ENCODE data around the gene HRH4. TPM values are rescaled to one million over a fixed set of nuclear protein-coding genes. Genes with fewer than 3 reads are reported as not detected.

HRH4 gene
- total and polyA plus RNA-seq, 2 donors, result 0.05 to 0.24 TPM

DNA sequence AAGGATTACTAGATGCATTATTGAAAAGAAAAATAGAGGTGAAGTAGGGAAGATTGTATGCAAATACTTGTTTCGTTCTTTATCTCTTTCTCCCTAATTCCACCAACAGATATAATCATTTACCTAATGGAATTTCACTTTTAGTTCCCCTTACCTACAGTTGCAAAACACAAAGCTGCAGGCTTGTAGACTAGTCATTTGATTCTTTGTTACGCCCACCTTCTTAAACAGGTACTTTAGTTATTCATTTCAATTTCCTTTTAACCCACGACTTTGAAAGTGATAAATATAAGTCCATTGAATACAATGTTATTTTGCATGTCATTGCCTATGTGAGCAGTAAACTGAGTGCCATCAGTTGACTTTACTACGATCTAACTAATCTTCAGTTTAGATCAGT, 3.9 kb upstream of the HRH4 start:
- Histone ChIP-seq H3K36me3 (ENCODE audit: control insufficient read depth in 2 of 2, insufficient read depth in 2 of 2, low read length in 1 of 2) (no peaks in the 10 kb centered on the region), H3K27ac (ENCODE audit: low read depth in 1 of 2, low read length in 1 of 2) (no peak overlapping the region), H3K9me3 (ENCODE audit: control insufficient read depth in 2 of 2, insufficient read depth in 1 of 2, low read length in 1 of 2) (no peaks in the 10 kb centered on the region), H3K4me3 (ENCODE audit: low read length in 2 of 2) (no peak overlapping the region), H3K27me3 (ENCODE audit: control insufficient read depth in 2 of 2, insufficient read depth in 1 of 2, low read length in 1 of 2) (no peaks in the 10 kb centered on the region), H3K4me1 (ENCODE audit: control insufficient read depth in 2 of 2, insufficient read depth in 2 of 2, low read length in 2 of 2) (no peaks in the 10 kb centered on the region)
- DNase-seq (ENCODE audit: low read depth in 6 of 9, low spot score in 9 of 9), result no peak
- 96% methylated on average over 4 of the region's 4 CpGs for WGBS

DNA sequence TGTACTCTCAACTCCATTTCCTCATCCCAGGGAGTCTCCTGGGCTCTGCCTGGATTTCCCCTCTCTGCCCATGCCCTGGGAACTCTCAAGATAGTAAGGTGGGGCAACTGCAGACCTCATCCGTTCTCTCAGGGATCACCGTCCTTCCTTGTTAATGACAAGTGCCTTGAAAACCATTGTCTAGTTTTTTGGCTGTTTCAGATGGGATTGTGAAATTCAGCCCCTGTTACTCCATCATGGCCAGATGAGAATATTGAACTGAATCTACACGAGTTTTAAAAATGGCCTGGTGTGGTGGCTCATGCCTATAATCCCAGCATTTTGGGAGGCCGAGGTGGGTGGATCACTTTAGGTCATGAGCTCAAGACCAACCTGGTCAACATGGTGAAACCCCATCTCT, 665 bp upstream of the HRH4 start:
- no peak for DNase-seq (ENCODE audit: low read depth in 6 of 9, low spot score in 9 of 9)
- H3K27ac ChIP-seq (ENCODE audit: low read depth in 1 of 2, low read length in 1 of 2), result no peak overlapping the region
- H3K4me3 ChIP-seq (ENCODE audit: low read length in 2 of 2), result no peak overlapping the region
- no peaks in the 10 kb centered on the region for H3K4me1 ChIP-seq (ENCODE audit: control insufficient read depth in 2 of 2, insufficient read depth in 2 of 2, low read length in 2 of 2)
- H3K9me3 ChIP-seq (ENCODE audit: control insufficient read depth in 2 of 2, insufficient read depth in 1 of 2, low read length in 1 of 2), result no peaks in the 10 kb centered on the region
- H3K27me3 ChIP-seq (ENCODE audit: control insufficient read depth in 2 of 2, insufficient read depth in 1 of 2, low read length in 1 of 2), result no peaks in the 10 kb centered on the region
- no peaks in the 10 kb centered on the region for H3K36me3 ChIP-seq (ENCODE audit: control insufficient read depth in 2 of 2, insufficient read depth in 2 of 2, low read length in 1 of 2)
- 95% methylated on average over 4 of the region's 4 CpGs for WGBS

DNA sequence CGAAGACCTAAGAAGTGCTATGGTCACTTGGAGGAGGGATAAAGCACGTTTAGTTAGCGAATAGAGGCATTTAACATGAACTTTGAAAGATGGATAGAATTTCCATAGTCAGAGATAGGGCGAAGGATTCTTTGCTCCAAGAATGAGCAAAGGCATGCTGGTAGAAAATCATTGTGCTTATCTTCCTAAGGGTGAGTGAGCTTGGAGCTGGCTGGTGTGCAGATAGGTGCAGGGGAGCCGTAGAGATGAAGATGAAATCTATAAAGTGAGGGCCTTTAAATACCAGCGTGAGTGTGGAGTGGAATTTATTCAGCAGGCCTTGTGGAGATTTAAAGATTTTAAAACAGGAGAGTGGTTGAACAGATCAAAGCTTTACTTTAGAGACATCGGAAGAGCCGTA, 1.6 kb downstream of the HRH4 start:
- Histone ChIP-seq H3K4me1 (ENCODE audit: control insufficient read depth in 2 of 2, insufficient read depth in 2 of 2, low read length in 2 of 2) (no peaks in the 10 kb centered on the region), H3K9me3 (ENCODE audit: control insufficient read depth in 2 of 2, insufficient read depth in 1 of 2, low read length in 1 of 2) (no peaks in the 10 kb centered on the region), H3K36me3 (ENCODE audit: control insufficient read depth in 2 of 2, insufficient read depth in 2 of 2, low read length in 1 of 2) (no peaks in the 10 kb centered on the region), H3K27me3 (ENCODE audit: control insufficient read depth in 2 of 2, insufficient read depth in 1 of 2, low read length in 1 of 2) (no peaks in the 10 kb centered on the region), H3K27ac (ENCODE audit: low read depth in 1 of 2, low read length in 1 of 2) (no peak overlapping the region), H3K4me3 (ENCODE audit: low read length in 2 of 2) (no peak overlapping the region)
- WGBS, result 98% methylated on average over 8 of the region's 8 CpGs
- no peak for DNase-seq (ENCODE audit: low read depth in 6 of 9, low spot score in 9 of 9)

DNA sequence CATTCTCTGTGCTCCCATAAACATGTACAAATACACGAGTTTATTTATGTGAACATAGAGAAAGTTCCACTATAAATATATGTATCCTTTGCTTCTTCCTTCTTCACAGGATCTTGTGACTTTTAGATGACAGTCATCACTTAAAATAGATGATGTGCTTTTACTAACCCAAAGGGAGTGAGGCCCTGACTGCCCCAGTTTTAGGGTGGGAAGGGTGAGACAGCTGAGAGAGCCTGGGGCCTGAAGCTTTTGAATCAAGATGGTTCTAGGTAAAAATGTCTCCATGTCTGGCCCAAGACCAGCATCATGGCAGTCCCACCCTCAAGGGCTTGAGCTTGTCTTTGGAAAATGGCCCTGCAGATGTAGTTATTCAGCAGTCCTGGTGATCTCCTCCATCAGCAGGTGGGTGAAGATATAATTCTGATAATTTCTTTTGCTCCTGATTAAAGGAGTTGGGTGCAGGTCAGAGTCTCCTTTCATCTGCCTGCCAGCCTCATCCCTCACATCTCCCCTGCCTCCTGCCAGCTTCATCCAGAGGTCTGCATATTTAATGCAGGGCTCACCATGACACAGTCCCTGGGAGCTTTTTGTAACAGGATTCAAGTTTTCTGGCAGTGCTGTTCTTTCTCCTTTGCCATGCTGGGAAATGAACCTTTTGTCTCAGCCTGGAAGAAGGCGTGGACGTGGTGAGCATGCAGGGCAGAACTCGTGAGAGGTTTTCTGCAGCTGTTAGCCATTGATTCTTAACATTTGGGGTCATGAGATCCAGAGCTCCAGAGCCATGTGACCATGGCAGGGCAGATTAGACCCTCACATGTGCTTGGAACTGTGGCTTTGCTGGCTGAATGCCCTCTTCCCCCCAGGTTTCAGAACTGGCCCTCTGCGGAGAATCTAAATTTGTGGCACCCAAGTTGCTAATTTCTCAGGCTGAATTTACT, 2.7 kb downstream of the HRH4 start:
- no peaks in the 10 kb centered on the region for H3K4me1 ChIP-seq (ENCODE audit: control insufficient read depth in 2 of 2, insufficient read depth in 2 of 2, low read length in 2 of 2)
- 90% methylated on average over 5 of the region's 5 CpGs for WGBS

DNA sequence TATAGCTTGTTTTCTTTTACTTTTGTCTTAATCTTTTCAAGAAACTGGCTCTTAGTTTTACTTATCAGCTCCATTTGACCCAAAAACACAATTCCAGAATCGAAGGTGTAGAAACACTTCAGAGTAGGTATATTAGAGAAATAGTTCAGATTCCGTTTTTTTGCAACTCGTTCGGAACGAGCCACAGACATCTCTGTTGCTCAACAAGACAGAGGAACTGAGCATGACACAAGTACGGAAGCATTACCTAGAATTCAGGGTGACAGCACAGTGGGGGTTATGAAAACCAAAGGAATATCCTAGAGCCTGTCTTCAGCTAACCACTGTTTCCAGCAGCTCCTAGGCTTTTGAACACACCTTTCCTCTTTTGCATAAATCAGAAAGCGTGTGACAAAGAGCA, 5.0 kb downstream of the HRH4 start:
- no peak overlapping the region for H3K27ac ChIP-seq (ENCODE audit: low read depth in 1 of 2, low read length in 1 of 2)
- H3K4me3 ChIP-seq (ENCODE audit: low read length in 2 of 2), result no peak overlapping the region
- H3K36me3 ChIP-seq (ENCODE audit: control insufficient read depth in 2 of 2, insufficient read depth in 2 of 2, low read length in 1 of 2), result no peaks in the 10 kb centered on the region
- H3K27me3 ChIP-seq (ENCODE audit: control insufficient read depth in 2 of 2, insufficient read depth in 1 of 2, low read length in 1 of 2), result no peaks in the 10 kb centered on the region
- no peak for DNase-seq (ENCODE audit: low read depth in 6 of 9, low spot score in 9 of 9)
- H3K9me3 ChIP-seq (ENCODE audit: control insufficient read depth in 2 of 2, insufficient read depth in 1 of 2, low read length in 1 of 2), result no peaks in the 10 kb centered on the region
- 97% methylated on average over 7 of the region's 7 CpGs for WGBS
- no peaks in the 10 kb centered on the region for H3K4me1 ChIP-seq (ENCODE audit: control insufficient read depth in 2 of 2, insufficient read depth in 2 of 2, low read length in 2 of 2)

More for the DNA sequence above, 2.7 kb downstream of the HRH4 start:
- Histone ChIP-seq H3K9me3 (ENCODE audit: control insufficient read depth in 2 of 2, insufficient read depth in 1 of 2, low read length in 1 of 2) (no peaks in the 10 kb centered on the region), H3K4me3 (ENCODE audit: low read length in 2 of 2) (no peak overlapping the region), H3K27ac (ENCODE audit: low read depth in 1 of 2, low read length in 1 of 2) (no peak overlapping the region), H3K27me3 (ENCODE audit: control insufficient read depth in 2 of 2, insufficient read depth in 1 of 2, low read length in 1 of 2) (no peaks in the 10 kb centered on the region), H3K36me3 (ENCODE audit: control insufficient read depth in 2 of 2, insufficient read depth in 2 of 2, low read length in 1 of 2) (no peaks in the 10 kb centered on the region)
- no peak for DNase-seq (ENCODE audit: low read depth in 6 of 9, low spot score in 9 of 9)

DNA sequence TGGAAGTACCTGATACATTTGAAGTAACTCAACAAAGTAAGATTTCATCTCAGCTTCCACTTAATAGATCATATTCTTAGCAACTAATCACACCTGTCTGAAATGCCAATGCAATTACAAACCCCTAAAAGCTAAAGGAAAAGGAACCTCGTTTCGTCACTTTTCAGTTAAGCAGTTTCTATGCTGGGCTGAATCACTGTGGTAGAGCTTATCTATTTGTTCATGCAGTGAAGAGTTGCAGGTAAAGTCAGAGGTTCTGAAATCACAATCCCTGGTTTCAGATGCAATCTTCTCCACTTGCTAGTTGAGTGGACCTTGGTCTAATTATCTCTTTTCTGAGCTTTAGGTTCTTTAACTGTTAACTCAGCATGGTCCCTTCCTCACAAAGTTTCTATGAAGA, 6.3 kb downstream of the HRH4 start:
- Histone ChIP-seq H3K4me3 (ENCODE audit: low read length in 2 of 2) (no peak overlapping the region), H3K27ac (ENCODE audit: low read depth in 1 of 2, low read length in 1 of 2) (no peak overlapping the region), H3K27me3 (ENCODE audit: control insufficient read depth in 2 of 2, insufficient read depth in 1 of 2, low read length in 1 of 2) (no peaks in the 10 kb centered on the region), H3K4me1 (ENCODE audit: control insufficient read depth in 2 of 2, insufficient read depth in 2 of 2, low read length in 2 of 2) (no peaks in the 10 kb centered on the region), H3K9me3 (ENCODE audit: control insufficient read depth in 2 of 2, insufficient read depth in 1 of 2, low read length in 1 of 2) (no peaks in the 10 kb centered on the region), H3K36me3 (ENCODE audit: control insufficient read depth in 2 of 2, insufficient read depth in 2 of 2, low read length in 1 of 2) (no peaks in the 10 kb centered on the region)
- 89% methylated on average over 2 of the region's 2 CpGs for WGBS
- DNase-seq (ENCODE audit: low read depth in 6 of 9, low spot score in 9 of 9), result no peak

DNA sequence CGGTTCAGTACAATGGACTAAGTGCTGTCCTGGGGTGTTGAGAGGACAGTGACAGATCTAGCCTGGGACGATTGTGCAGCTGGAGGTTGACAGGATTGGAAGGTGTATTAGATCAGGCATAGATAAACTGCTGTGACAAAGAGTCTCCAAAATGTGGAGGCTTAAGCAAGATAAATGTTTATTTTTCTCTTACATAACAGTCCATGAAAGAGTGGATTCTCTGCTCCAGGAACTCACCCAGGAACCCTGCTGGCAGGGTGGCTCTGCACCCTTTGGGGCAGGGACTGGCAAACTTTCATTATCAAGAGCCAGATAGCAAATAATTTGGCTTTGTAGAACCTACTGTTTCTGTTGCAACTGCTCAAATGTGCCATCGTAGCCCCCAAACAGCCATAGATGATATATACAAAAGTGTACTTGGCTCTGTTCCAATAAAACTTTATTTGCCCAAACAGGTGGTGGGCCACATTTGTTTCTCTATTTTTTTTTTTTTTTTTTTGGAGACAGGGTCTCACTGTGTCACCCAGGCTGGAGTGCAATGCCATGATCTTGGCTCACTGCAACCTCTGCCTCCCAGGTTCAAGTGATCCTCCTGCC, 9.7 kb downstream of the HRH4 start:
- no peaks in the 10 kb centered on the region for H3K9me3 ChIP-seq (ENCODE audit: control insufficient read depth in 2 of 2, insufficient read depth in 1 of 2, low read length in 1 of 2)
- WGBS, result 95% methylated on average over 3 of the region's 3 CpGs

DNA sequence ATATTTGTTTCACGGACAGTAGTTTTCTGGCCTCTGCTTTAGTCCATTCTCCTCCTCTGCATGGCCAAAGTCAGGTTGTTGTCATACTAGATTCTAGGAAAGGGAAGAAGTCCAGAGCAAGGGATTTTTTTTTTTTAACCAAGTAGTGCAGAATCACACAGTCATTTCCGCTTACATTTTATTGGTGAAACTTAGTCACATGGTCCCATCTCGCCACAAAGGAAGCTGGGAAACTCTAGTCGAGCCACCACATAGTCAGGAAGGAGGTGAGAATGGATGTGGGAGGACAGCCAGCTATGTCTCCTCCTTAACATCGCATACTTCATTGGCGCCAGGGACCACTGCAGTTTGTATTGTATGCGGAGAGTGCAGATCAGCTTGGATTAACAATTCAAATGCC, 10.4 kb downstream of the HRH4 start:
- Histone ChIP-seq H3K27me3 (ENCODE audit: control insufficient read depth in 2 of 2, insufficient read depth in 1 of 2, low read length in 1 of 2) (no peaks in the 10 kb centered on the region), H3K4me1 (ENCODE audit: control insufficient read depth in 2 of 2, insufficient read depth in 2 of 2, low read length in 2 of 2) (no peaks in the 10 kb centered on the region), H3K27ac (ENCODE audit: low read depth in 1 of 2, low read length in 1 of 2) (no peak overlapping the region), H3K4me3 (ENCODE audit: low read length in 2 of 2) (no peak overlapping the region), H3K9me3 (ENCODE audit: control insufficient read depth in 2 of 2, insufficient read depth in 1 of 2, low read length in 1 of 2) (no peaks in the 10 kb centered on the region), H3K36me3 (ENCODE audit: control insufficient read depth in 2 of 2, insufficient read depth in 2 of 2, low read length in 1 of 2) (no peaks in the 10 kb centered on the region)
- no peak for DNase-seq (ENCODE audit: low read depth in 6 of 9, low spot score in 9 of 9)
- 95% methylated on average over 7 of the region's 7 CpGs for WGBS

More for the DNA sequence above, 9.7 kb downstream of the HRH4 start:
- DNase-seq (ENCODE audit: low read depth in 6 of 9, low spot score in 9 of 9), result no peak
- no peaks in the 10 kb centered on the region for H3K36me3 ChIP-seq (ENCODE audit: control insufficient read depth in 2 of 2, insufficient read depth in 2 of 2, low read length in 1 of 2)
- no peaks in the 10 kb centered on the region for H3K4me1 ChIP-seq (ENCODE audit: control insufficient read depth in 2 of 2, insufficient read depth in 2 of 2, low read length in 2 of 2)
- H3K27me3 ChIP-seq (ENCODE audit: control insufficient read depth in 2 of 2, insufficient read depth in 1 of 2, low read length in 1 of 2), result no peaks in the 10 kb centered on the region
- no peak overlapping the region for H3K27ac ChIP-seq (ENCODE audit: low read depth in 1 of 2, low read length in 1 of 2)
- no peak overlapping the region for H3K4me3 ChIP-seq (ENCODE audit: low read length in 2 of 2)

DNA sequence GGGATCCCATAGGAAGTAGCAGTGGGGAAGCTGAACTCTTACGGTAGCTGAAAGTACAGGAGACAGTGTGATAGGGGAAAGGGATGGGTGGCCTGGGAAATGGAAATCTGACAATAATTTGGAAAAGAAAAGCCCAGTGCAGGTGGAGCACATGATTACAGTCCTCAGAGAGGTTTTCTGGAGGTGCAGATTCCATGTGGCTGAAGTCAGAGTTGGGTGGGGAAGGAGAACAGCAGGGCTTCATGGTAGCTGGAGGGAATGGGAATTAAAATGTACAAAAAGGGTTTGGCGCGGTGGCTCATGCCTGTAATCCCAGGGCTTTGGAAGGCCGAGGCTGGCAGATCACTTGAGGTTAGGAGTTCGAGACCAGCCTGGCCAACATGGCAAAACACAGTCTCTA, 12.2 kb downstream of the HRH4 start:
- H3K27ac ChIP-seq (ENCODE audit: low read depth in 1 of 2, low read length in 1 of 2), result no peak overlapping the region
- 95% methylated on average over 5 of the region's 5 CpGs for WGBS
- no peaks in the 10 kb centered on the region for H3K9me3 ChIP-seq (ENCODE audit: control insufficient read depth in 2 of 2, insufficient read depth in 1 of 2, low read length in 1 of 2)
- no peaks in the 10 kb centered on the region for H3K27me3 ChIP-seq (ENCODE audit: control insufficient read depth in 2 of 2, insufficient read depth in 1 of 2, low read length in 1 of 2)
- no peak overlapping the region for H3K4me3 ChIP-seq (ENCODE audit: low read length in 2 of 2)
- no peaks in the 10 kb centered on the region for H3K4me1 ChIP-seq (ENCODE audit: control insufficient read depth in 2 of 2, insufficient read depth in 2 of 2, low read length in 2 of 2)
- DNase-seq (ENCODE audit: low read depth in 6 of 9, low spot score in 9 of 9), result no peak
- no peaks in the 10 kb centered on the region for H3K36me3 ChIP-seq (ENCODE audit: control insufficient read depth in 2 of 2, insufficient read depth in 2 of 2, low read length in 1 of 2)

All from thymus (tissue), 11 donors.